ENCODE measurements around the gene KRTAP4-12. TPM values are rescaled to one million over a fixed set of nuclear protein-coding genes. Genes with fewer than 3 reads are reported as not detected.
"Not testable (repeated sequence)": the region's sequence is repeated elsewhere in the genome, so short reads cannot be mapped to it uniquely, and the experiment has no call there.

The KRTAP4-12 gene
- total RNA-seq, 1 donor from 2014 or later, result not detected

- H3K27ac ChIP-seq; H3K4me3 ChIP-seq; H3K9me3 ChIP-seq; H3K27me3 ChIP-seq; H3K4me1 ChIP-seq; intact Hi-C loops (cut with DNase I); DNase-seq (ENCODE audit: extremely low spot score in 2 of 2); H3K36me3 ChIP-seq: not testable (repeated sequence)
Measured at GRCh38 chr17:41083427-41083826, 40.6 kb downstream of the KRTAP4-12 start.

GRCh38 chr17:41082626-41083025 lies 41.4 kb downstream of the KRTAP4-12 start:
- TF ChIP-seq POLR2AphosphoS5 (IDR thresholded peaks at IDR 0.05; ENCODE audit: insufficient read depth in 1 of 2, low read depth in 1 of 2) (no peak), CTCF (IDR thresholded peaks at IDR 0.05) (no peak), POLR2A (IDR thresholded peaks at IDR 0.05) (no peak)
- H3K27ac ChIP-seq, result no peak overlapping the region
- intact Hi-C loops (cut with DNase I), result no loop called here
- no peak for DNase-seq (ENCODE audit: extremely low spot score in 2 of 2)
- no peaks in the 10 kb centered on the region for H3K9me3 ChIP-seq
- no peak overlapping the region for H3K4me3 ChIP-seq
- no peaks in the 10 kb centered on the region for H3K4me1 ChIP-seq
- H3K36me3 ChIP-seq, result no peaks in the 10 kb centered on the region
- no peaks in the 10 kb centered on the region for H3K27me3 ChIP-seq

GRCh38 chr17:41076788-41077187 lies 47.2 kb downstream of the KRTAP4-12 start:
- no peaks in the 10 kb centered on the region for H3K9me3 ChIP-seq
- no peaks in the 10 kb centered on the region for H3K4me1 ChIP-seq
- TF ChIP-seq CTCF (IDR thresholded peaks at IDR 0.05), result no peak
- no peak for TF ChIP-seq POLR2AphosphoS5 (IDR thresholded peaks at IDR 0.05; ENCODE audit: insufficient read depth in 1 of 2, low read depth in 1 of 2)
- no peak for TF ChIP-seq POLR2A (IDR thresholded peaks at IDR 0.05)
- intact Hi-C loops (cut with DNase I), result no loop called here
- DNase-seq (ENCODE audit: extremely low spot score in 2 of 2), result no peak
- no peaks in the 10 kb centered on the region for H3K36me3 ChIP-seq
- H3K27me3 ChIP-seq, result no peaks in the 10 kb centered on the region
- H3K4me3 ChIP-seq, result no peak overlapping the region
- no peak overlapping the region for H3K27ac ChIP-seq

GRCh38 chr17:41073676-41074075 lies 50.3 kb downstream of the KRTAP4-12 start:
- H3K27me3 ChIP-seq, result no peaks in the 10 kb centered on the region
- no peaks in the 10 kb centered on the region for H3K4me1 ChIP-seq
- H3K9me3 ChIP-seq, result no peaks in the 10 kb centered on the region
- no peak overlapping the region for H3K27ac ChIP-seq
- H3K36me3 ChIP-seq, result no peaks in the 10 kb centered on the region
- DNase-seq (ENCODE audit: extremely low spot score in 2 of 2), result no peak
- H3K4me3 ChIP-seq, result no peak overlapping the region
- no peak for TF ChIP-seq POLR2A (IDR thresholded peaks at IDR 0.05)
- TF ChIP-seq CTCF (IDR thresholded peaks at IDR 0.05), result no peak
- no peak for TF ChIP-seq POLR2AphosphoS5 (IDR thresholded peaks at IDR 0.05; ENCODE audit: insufficient read depth in 1 of 2, low read depth in 1 of 2)
- intact Hi-C loops (cut with DNase I), result no loop called here

Other genes starting within 250 kb of the KRTAP4-12 start
- gene KRT20, start 238.9 kb downstream of the KRTAP4-12 start, total RNA-seq, result not detected
- 0.98 TPM for gene KRT23, start 186.5 kb downstream of the KRTAP4-12 start, total RNA-seq
- not detected for gene KRT39, start 157.2 kb downstream of the KRTAP4-12 start, total RNA-seq
- not detected for gene KRT40, start 139.9 kb downstream of the KRTAP4-12 start, total RNA-seq
- gene KRTAP3-3, start 130.0 kb downstream of the KRTAP4-12 start, total RNA-seq, result not detected
- not detected for gene KRTAP3-2, start 124.3 kb downstream of the KRTAP4-12 start, total RNA-seq
- not detected for gene KRTAP3-1, start 115.1 kb downstream of the KRTAP4-12 start, total RNA-seq
- gene KRTAP1-5, start 97.0 kb downstream of the KRTAP4-12 start, total RNA-seq, result not detected
- gene KRTAP1-4, start 94.0 kb downstream of the KRTAP4-12 start, total RNA-seq, result not detected
- gene KRTAP1-3, start 89.3 kb downstream of the KRTAP4-12 start, total RNA-seq, result not detected
- not detected for gene KRTAP1-1, start 82.7 kb downstream of the KRTAP4-12 start, total RNA-seq
- not detected for gene KRTAP2-1, start 76.9 kb downstream of the KRTAP4-12 start, total RNA-seq
- not detected for gene KRTAP2-2, start 69.0 kb downstream of the KRTAP4-12 start, total RNA-seq
- gene KRTAP2-3, start 64.1 kb downstream of the KRTAP4-12 start, total RNA-seq, result not detected
- gene KRTAP2-4, start 58.3 kb downstream of the KRTAP4-12 start, total RNA-seq, result not detected
- not detected for gene KRTAP4-7, start 40.0 kb downstream of the KRTAP4-12 start, total RNA-seq
- not detected for gene KRTAP4-8, start 26.0 kb downstream of the KRTAP4-12 start, total RNA-seq
- not detected for gene KRTAP4-16, start 22.0 kb downstream of the KRTAP4-12 start, total RNA-seq
- gene KRTAP4-9, start 18.8 kb downstream of the KRTAP4-12 start, total RNA-seq, result not detected
- gene KRTAP4-11, start 5.8 kb downstream of the KRTAP4-12 start, total RNA-seq, result not detected
- gene KRTAP4-6, start 16.4 kb upstream of the KRTAP4-12 start, total RNA-seq, result not detected
- not detected for gene KRTAP4-5, start 25.6 kb upstream of the KRTAP4-12 start, total RNA-seq
- gene KRTAP4-4, start 36.6 kb upstream of the KRTAP4-12 start, total RNA-seq, result not detected
- gene KRTAP4-3, start 44.0 kb upstream of the KRTAP4-12 start, total RNA-seq, result not detected
- gene KRTAP4-2, start 54.0 kb upstream of the KRTAP4-12 start, total RNA-seq, result not detected
- gene KRTAP4-1, start 60.7 kb upstream of the KRTAP4-12 start, total RNA-seq, result not detected
- gene KRTAP9-1, start 65.7 kb upstream of the KRTAP4-12 start, total RNA-seq, result not detected
- gene KRTAP9-2, start 102.5 kb upstream of the KRTAP4-12 start, total RNA-seq, result not detected
- not detected for gene KRTAP9-3, start 108.3 kb upstream of the KRTAP4-12 start, total RNA-seq
- gene KRTAP9-8, start 113.8 kb upstream of the KRTAP4-12 start, total RNA-seq, result not detected
- gene KRTAP9-4, start 125.5 kb upstream of the KRTAP4-12 start, total RNA-seq, result not detected
- not detected for gene KRTAP9-9, start 131.2 kb upstream of the KRTAP4-12 start, total RNA-seq
- not detected for gene KRTAP9-6, start 141.2 kb upstream of the KRTAP4-12 start, total RNA-seq
- gene KRTAP9-7, start 151.5 kb upstream of the KRTAP4-12 start, total RNA-seq, result not detected
- not detected for gene KRTAP29-1, start 178.7 kb upstream of the KRTAP4-12 start, total RNA-seq
- not detected for gene KRTAP16-1, start 185.1 kb upstream of the KRTAP4-12 start, total RNA-seq
- not detected for gene KRTAP17-1, start 191.5 kb upstream of the KRTAP4-12 start, total RNA-seq
- gene KRT33A, start 226.6 kb upstream of the KRTAP4-12 start, total RNA-seq, result 1.5 TPM
- gene KRT33B, start 245.6 kb upstream of the KRTAP4-12 start, total RNA-seq, result not detected

All from vagina (tissue), 2 donors.